ENCODE measurements around the gene GNG13.
"Not testable (repeated sequence)": the region's sequence is repeated elsewhere in the genome, so short reads cannot be mapped to it uniquely, and the experiment has no call there.

GNG13 gene

GRCh38 chr16:760545-761343 is 39.8 kb downstream of the GNG13 start, which contains the start of gene MSLN:
MSLN (plus strand) TSS chr16:760734; CDS start chr16:762681, 1,947 bp downstream.
- no peak for DNase-seq

DNA sequence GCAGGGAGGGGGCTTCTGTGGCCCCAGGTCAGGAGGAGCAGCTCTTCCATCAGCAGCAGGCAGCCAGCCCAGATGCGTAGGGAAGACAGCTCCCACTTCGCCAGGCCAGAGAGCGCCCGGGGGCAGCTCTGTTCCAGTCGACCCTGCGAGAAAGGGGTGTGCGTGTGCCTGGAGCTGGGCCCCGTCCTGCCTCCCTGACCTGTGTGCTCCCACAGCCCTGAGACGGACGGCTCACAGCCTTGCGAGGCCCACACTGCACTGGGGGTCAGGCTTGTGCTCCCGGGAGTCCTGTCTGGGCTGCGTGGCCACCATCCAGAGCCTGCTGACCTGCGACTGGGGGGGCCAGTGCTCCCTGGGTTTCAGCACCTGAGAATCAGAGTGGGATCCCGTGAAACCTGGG is 40.5 kb downstream of the GNG13 start:
- DNase-seq = no peak

GRCh38 chr16:759110-759910 is 41.2 kb downstream of the GNG13 start:
- DNase-seq = no peak

GRCh38 chr16:756428-756827 is 44.1 kb downstream of the GNG13 start:
- DNase-seq = no peak

DNA sequence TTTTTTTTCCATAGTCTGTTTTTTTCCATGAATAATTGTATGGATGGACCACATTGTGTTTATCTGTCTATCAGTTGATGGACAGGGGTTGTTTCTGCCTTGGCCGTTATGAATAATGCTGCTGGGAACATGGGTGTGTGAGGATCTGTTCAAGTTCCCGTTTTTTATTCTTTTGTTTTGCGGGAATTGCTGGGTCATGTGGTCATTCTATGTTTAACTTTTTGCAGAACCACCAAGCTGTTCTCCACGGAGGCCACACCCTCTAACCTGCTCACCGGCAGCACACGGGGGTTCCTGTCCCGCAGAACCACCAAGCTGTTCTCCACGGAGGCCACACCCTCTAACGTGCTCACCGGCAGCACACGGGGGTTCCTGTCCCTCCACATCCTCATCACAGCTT is 45.9 kb downstream of the GNG13 start:
- peak; percentile 38 to 45 for DNase-seq

GRCh38 chr16:754121-754607 is 46.4 kb downstream of the GNG13 start:
- not testable (repeated sequence) for DNase-seq

DNA sequence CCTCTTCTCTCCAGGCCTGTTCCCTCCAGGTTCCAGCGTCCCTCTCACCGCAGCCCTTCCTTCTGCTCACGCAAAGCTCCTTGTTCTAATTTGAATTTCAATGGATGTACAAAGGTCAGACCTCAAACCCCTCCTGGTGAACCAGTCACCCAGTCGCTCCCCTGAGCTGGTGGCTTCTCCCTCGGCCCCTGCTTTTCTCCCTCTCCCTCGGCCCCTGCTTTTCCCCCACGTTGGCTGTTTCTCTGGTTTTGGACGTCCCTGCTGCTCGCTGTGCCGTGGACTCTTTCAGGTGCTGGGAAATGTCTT is 48.6 kb downstream of the GNG13 start:
- DNase-seq = no peak

DNA sequence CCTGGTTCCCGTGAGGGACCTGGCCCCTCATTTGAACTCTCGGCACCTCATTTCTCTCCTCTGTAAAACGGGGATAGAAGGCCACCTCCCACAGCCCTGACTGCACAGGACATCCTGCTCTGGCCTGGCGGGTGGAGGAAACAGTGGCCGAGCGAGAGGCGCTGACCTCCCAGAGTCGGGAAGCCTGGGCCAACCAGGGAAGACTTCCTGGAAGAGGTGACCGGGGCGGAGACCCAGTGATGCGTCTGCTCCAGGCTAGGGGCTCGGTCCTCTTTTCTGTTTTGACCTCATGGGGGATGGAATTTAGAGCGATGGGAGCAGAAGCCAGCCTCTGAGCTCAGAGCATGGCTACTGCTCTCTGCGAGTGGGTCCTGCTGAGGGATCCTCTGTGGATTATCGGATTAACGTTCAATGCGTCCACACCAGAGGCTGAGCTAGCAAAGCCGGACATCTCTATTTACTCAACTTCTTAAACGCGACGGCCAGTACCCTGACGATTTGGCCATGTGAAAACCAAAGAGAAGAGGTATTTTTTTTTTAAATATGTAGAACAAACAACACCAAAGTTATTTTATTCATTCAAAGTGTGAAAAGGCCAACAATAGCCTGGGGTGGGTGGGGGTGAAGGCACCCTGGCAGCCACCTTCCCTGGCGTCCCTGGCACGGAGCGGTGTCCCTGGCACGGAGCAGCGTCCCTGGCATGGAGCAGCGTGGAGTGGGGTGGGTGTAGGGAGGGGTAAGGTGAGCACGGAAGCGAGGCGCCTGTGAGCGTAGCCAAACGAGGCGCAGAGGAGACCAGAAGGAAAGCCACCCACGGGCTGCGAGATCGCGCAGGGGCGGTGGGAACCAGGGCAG is 49.2 kb downstream of the GNG13 start:
- DNase-seq = no peak

- no peak for DNase-seq
Observed at GRCh38 chr16:750485-750884, 50.0 kb downstream of the GNG13 start.

- no peak for DNase-seq
Observed at GRCh38 chr16:749010-749409, 51.5 kb downstream of the GNG13 start.
